HCT116 (cell line): Measurements from ENCODE around the gene NR1H3. TPM values are rescaled to one million over a fixed set of nuclear protein-coding genes. Genes with fewer than 3 reads are reported as not detected.
A peak's percentile ranks its signal among the peaks of the same experiment; 100 is the strongest.

Experiments used
- ATAC-seq: fragments of 200-7000 bp; cut with Tn5 transposase; 2 replicates; pipeline ENCODE4 v1.9.1; 2020; ENCODE audit warnings: mild to moderate bottlenecking, moderate library complexity
- BruUV-seq: library from RNA; stranded (reverse); fragments of 400-500 nt; replicated peaks from 2 replicates; lab custom pipeline; 2021; lab: Mats Ljungman, UMichigan
- CTCF ChIA-PET: fragments of 300-600 bp; sonication (Branson Sonifier 250); formaldehyde crosslinking; loops from one replicate; lab custom pipeline; 2021; ENCODE audit warnings: antibody characterized with exemption; lab: Charles Lee
- POLR2A ChIA-PET: fragments of 300-600, 350-600 bp; sonication (Branson Sonifier 250); formaldehyde crosslinking; loops from one replicate; lab custom pipeline; 2021; ENCODE audit warnings: antibody characterized with exemption; lab: Charles Lee
- RAD21 ChIA-PET, 2 experiments: fragments of 300-600 bp; sonication (Branson Sonifier 250); formaldehyde crosslinking; loops; one replicate each; lab custom pipeline; 2023; ENCODE audit warnings: low total read pairs in 2 of 2; ENCODE audit not compliant: uncharacterized antibody in 2 of 2, unreplicated experiment in 2 of 2, low non-redundant PET in 1 of 2; lab: Charles Lee
- DNase-seq: peaks from one replicate; pipeline ENCODE4 v3.0.0-alpha.2; 2010; ENCODE audit warnings: low read depth, low spot score
- H2AFZ ChIP-seq: fragments of 200-600 bp; shearing (Covaris generic), sonication (generic); 2 replicates; pipeline ENCODE4 v1.6.1; 2017; ENCODE audit warnings: low read depth, mixed run types, mixed read lengths, antibody characterized with exemption, low read length; ENCODE audit not compliant: poor library complexity, severe bottlenecking
- H3K27ac ChIP-seq: 2 replicates; pipeline ENCODE4 v1.5.1; 2012; ENCODE audit warnings: low read depth, low read length
- H3K27me3 ChIP-seq: fragments of 200-600 bp; sonication (generic); 2 replicates; pipeline ENCODE4 v1.6.1; 2016; ENCODE audit warnings: mixed run types, low read length, mixed read lengths; ENCODE audit not compliant: insufficient read depth
- H3K36me3 ChIP-seq, 2 experiments: fragments of 200-500 bp in 1 of 2; fragments of 200-600 bp in 1 of 2; sonication (Bioruptor generic) in 1 of 2; sonication (generic) in 1 of 2; 2 replicates each; pipeline versions ENCODE4 v1.5.1 to v1.6.1; 2014 to 2016; ENCODE audit warnings: low read length in 2 of 2, inconsistent platforms in 1 of 2, mixed read lengths in 1 of 2, mixed run types in 1 of 2; ENCODE audit not compliant: insufficient read depth in 2 of 2, control insufficient read depth in 1 of 2
- H3K4me1 ChIP-seq, 2 experiments: fragments of 200-600 bp in 1 of 2; sonication (generic) in 1 of 2; 2 replicates each; pipeline versions ENCODE4 v1.5.1 to v1.6.1; 2012 to 2017; ENCODE audit warnings: low read length in 2 of 2, inconsistent platforms in 1 of 2, mild to moderate bottlenecking in 1 of 2, mixed read lengths in 1 of 2, mixed run types in 1 of 2, moderate library complexity in 1 of 2; ENCODE audit not compliant: insufficient read depth in 2 of 2, control insufficient read depth in 1 of 2
- H3K4me2 ChIP-seq: fragments of 200-600 bp; sonication (generic); 2 replicates; pipeline ENCODE4 v1.6.1; 2017; ENCODE audit warnings: mixed run types, low read length, mixed read lengths
- H3K4me3 ChIP-seq, 2 experiments: fragments of 200-600 bp in 1 of 2; sonication (generic) in 1 of 2; replicated peaks in 1 of 2; 2 replicates each; pipeline ENCODE4 v1.5.1; 2011 to 2016; ENCODE audit warnings: low read length in 2 of 2, control low read depth in 1 of 2, low read depth in 1 of 2, mild to moderate bottlenecking in 1 of 2, mixed read lengths in 1 of 2, mixed run types in 1 of 2
- H3K79me2 ChIP-seq: fragments of 200-600 bp; sonication (generic); 2 replicates; pipeline ENCODE4 v1.6.1; 2017; ENCODE audit warnings: mild to moderate bottlenecking, mixed run types, low read length, moderate library complexity, mixed read lengths; ENCODE audit not compliant: insufficient read depth
- H3K9ac ChIP-seq: fragments of 200-600 bp; sonication (generic); 2 replicates; pipeline ENCODE4 v1.6.1; 2016; ENCODE audit warnings: low read length, mixed read lengths
- H3K9me2 ChIP-seq: fragments of 200-600 bp; sonication (generic), shearing (Covaris generic); 2 replicates; pipeline ENCODE4 v1.6.1; 2017; ENCODE audit warnings: mixed run types, mild to moderate bottlenecking, moderate library complexity; ENCODE audit not compliant: insufficient read depth
- H3K9me3 ChIP-seq, 2 experiments: fragments of 200-500 bp in 1 of 2; fragments of 200-600 bp in 1 of 2; sonication (Bioruptor generic) in 1 of 2; sonication (generic) in 1 of 2; 2 replicates each; pipeline ENCODE4 v1.6.1; 2014 to 2017; ENCODE audit warnings: low read length in 2 of 2, mixed read lengths in 2 of 2, inconsistent platforms in 1 of 2, low read depth in 1 of 2, mild to moderate bottlenecking in 1 of 2, mixed run types in 1 of 2, moderate library complexity in 1 of 2; ENCODE audit not compliant: control insufficient read depth in 1 of 2, insufficient read depth in 1 of 2
- H4K20me1 ChIP-seq: fragments of 200-600 bp; sonication (generic), shearing (Covaris generic); 2 replicates; pipeline ENCODE4 v1.6.1; 2017; ENCODE audit warnings: mixed run types, mild to moderate bottlenecking, moderate library complexity; ENCODE audit not compliant: insufficient read depth
- ATF3 ChIP-seq: IDR thresholded peaks from 2 replicates; pipeline ENCODE4 v1.6.1; 2012
- CEBPB ChIP-seq: IDR thresholded peaks from 2 replicates; pipeline ENCODE4 v1.6.1; 2012; ENCODE audit warnings: low read depth
- CTCF ChIP-seq, 3 experiments: fragments of 200-600 bp in 1 of 3; sonication (generic) in 1 of 3; IDR thresholded peaks in 2 of 3; conservative IDR thresholded peaks in 1 of 3; 2 replicates each; pipeline ENCODE4 v1.5.1; 2012 to 2017; ENCODE audit warnings: low read depth in 2 of 3, low read length in 2 of 3, antibody characterized with exemption in 1 of 3, borderline replicate concordance in 1 of 3, control low read depth in 1 of 3, mild to moderate bottlenecking in 1 of 3, mixed read lengths in 1 of 3, mixed run types in 1 of 3, moderate library complexity in 1 of 3; ENCODE audit not compliant: insufficient read depth in 1 of 3
- EGR1 ChIP-seq: IDR thresholded peaks from 2 replicates; pipeline ENCODE4 v1.6.1; 2012; ENCODE audit warnings: low read depth
- ELF1 ChIP-seq: IDR thresholded peaks from 2 replicates; pipeline ENCODE4 v1.6.1; 2012; ENCODE audit warnings: low read depth, borderline replicate concordance
- EZH2phosphoT487 ChIP-seq: fragments of 200-600 bp; IDR thresholded peaks from 2 replicates; pipeline ENCODE4 v1.6.1; 2018; ENCODE audit warnings: antibody characterized with exemption, borderline replicate concordance
- JUND ChIP-seq: IDR thresholded peaks from 2 replicates; pipeline ENCODE4 v1.6.1; 2012
- POLR2A ChIP-seq: IDR thresholded peaks from 2 replicates; pipeline ENCODE4 v1.7.0; 2011; ENCODE audit warnings: borderline replicate concordance; ENCODE audit not compliant: insufficient read depth, insufficient read length; ENCODE audit errors: extremely low read depth
- POLR2AphosphoS5 ChIP-seq: IDR thresholded peaks from 2 replicates; pipeline ENCODE4 v1.6.1; 2011; ENCODE audit warnings: mild to moderate bottlenecking, low read depth, low read length, moderate library complexity
- RAD21 ChIP-seq: IDR thresholded peaks from 2 replicates; pipeline ENCODE4 v1.6.1; 2012; ENCODE audit warnings: low read depth, mild to moderate bottlenecking
- REST ChIP-seq: IDR thresholded peaks from 2 replicates; pipeline ENCODE4 v1.6.1; 2012; ENCODE audit warnings: low read depth
- SIN3A ChIP-seq: IDR thresholded peaks from 2 replicates; pipeline ENCODE4 v1.6.1; 2012; ENCODE audit warnings: low read depth
- SP1 ChIP-seq: IDR thresholded peaks from 2 replicates; pipeline ENCODE4 v1.6.1; 2012; ENCODE audit warnings: low read depth
- SRF ChIP-seq: IDR thresholded peaks from 2 replicates; pipeline ENCODE4 v1.6.1; 2012; ENCODE audit warnings: low read depth
- TCF7L2 ChIP-seq: IDR thresholded peaks from 2 replicates; pipeline ENCODE4 v1.7.0; 2011; ENCODE audit warnings: borderline replicate concordance, inconsistent platforms; ENCODE audit not compliant: insufficient read depth, insufficient read length; ENCODE audit errors: extremely low read depth
- YY1 ChIP-seq: IDR thresholded peaks from 2 replicates; pipeline ENCODE4 v1.6.1; 2011; ENCODE audit warnings: low read length, low read depth, moderate library complexity, mild to moderate bottlenecking; ENCODE audit not compliant: insufficient replicate concordance; ENCODE audit errors: extremely low read depth
- ZFX ChIP-seq: fragments of 450-650 bp; IDR thresholded peaks from 2 replicates; pipeline ENCODE4 v1.6.1; 2017
- ZNF274 ChIP-seq: fragments of 200-500 bp; sonication (Bioruptor generic); IDR thresholded peaks from 2 replicates; pipeline ENCODE4 v1.6.1; 2014; ENCODE audit warnings: mild to moderate bottlenecking, low read depth, low read length, inconsistent platforms
- intact Hi-C: fragments of 100-400 bp; cut with micrococcal nuclease; formaldehyde crosslinking; loops from 2 replicates; pipeline ENCODE4 v1.10.0; 2022
- total RNA-seq: library from RNA; stranded (reverse); gene quantifications from one replicate; pipeline ENCODE4 v1.2.1, GENCODE V29; 2021; ENCODE audit not compliant: unreplicated experiment

Gene NR1H3
- total RNA-seq, 1 experiment from 2014 or later = 23.5 TPM

- no peak for TF ChIP-seq SRF
- TF ChIP-seq SP1 = no peak
- TF ChIP-seq EZH2phosphoT487 = no peak
- peak; percentile 15; the same call in 1 of the 2 replicates for TF ChIP-seq CEBPB
- TF ChIP-seq ZNF274 = no peak
- no peak for TF ChIP-seq JUND
These were observed 37.4 kb upstream of the NR1H3 start (continued) for GRCh38 chr11:47220401-47220821.

GRCh38 chr11:47222696-47223095 is 35.1 kb upstream of the NR1H3 start:
- peaks cover 0 to 13% of the 10 kb centered on the region in 2 experiments; a peak in 2 of 4 replicates for H3K4me1 ChIP-seq
- no peak overlapping the region for H3K27ac ChIP-seq
- H3K4me2 ChIP-seq = no peak overlapping the region
- H3K9ac ChIP-seq = no peak overlapping the region
- DNase-seq (no peak), ATAC-seq (no peak)
- no peaks in the 10 kb centered on the region for H3K9me3 ChIP-seq
- ChIA-PET RAD21 (no interaction called here), POLR2A (interaction anchor here (0.6 kb wide), 1 partner anchor 24 kb away, joined by 3 read pairs; no protein-coding TSS in a partner anchor), CTCF (interaction anchor here (0.6 kb wide), 1 partner anchor 232 kb away, joined by 4 read pairs; no protein-coding TSS in a partner anchor)
- intact Hi-C loops = no loop called here
- no TSS peak for BruUV-seq
- peaks cover 24% of the 10 kb centered on the region for H3K79me2 ChIP-seq
- H3K4me3 ChIP-seq = no peak overlapping the region
- H3K9me2 ChIP-seq = no peaks in the 10 kb centered on the region
- H2AFZ ChIP-seq = no peak overlapping the region
- no peaks in the 10 kb centered on the region for H4K20me1 ChIP-seq
- H3K27me3 ChIP-seq = no peaks in the 10 kb centered on the region
- H3K36me3 ChIP-seq = peaks cover 9 to 16% of the 10 kb centered on the region in 2 experiments; a peak in 2 of 4 replicates
- no peak for TF ChIP-seq TCF7L2
- no peak for TF ChIP-seq CEBPB
- no peak for TF ChIP-seq SIN3A
- no peak for TF ChIP-seq JUND
- TF ChIP-seq ZFX = no peak
- no peak for TF ChIP-seq RAD21
- TF ChIP-seq POLR2A = no peak
- TF ChIP-seq SRF = no peak
- no peak for TF ChIP-seq ZNF274
- TF ChIP-seq REST = no peak
- TF ChIP-seq EGR1 = no peak
- TF ChIP-seq POLR2AphosphoS5 = no peak
- no peak for TF ChIP-seq EZH2phosphoT487
- no peak for TF ChIP-seq ELF1
- no peak for TF ChIP-seq YY1
- no peak for TF ChIP-seq CTCF (IDR thresholded peaks at IDR 0.05 in 2 of 3, conservative IDR thresholded peaks at IDR 0.05 in 1 of 3; ENCODE audit: borderline replicate concordance in 1 of 3, insufficient read depth in 1 of 3, low read depth in 2 of 3, low read length in 2 of 3)
- TF ChIP-seq ATF3 = no peak
- TF ChIP-seq SP1 = no peak
